Heart left ventricle (tissue), 13 donors: ENCODE measurements around the gene TRIM8.

Experiments
- POLR2A ChIP-seq, 2 donors: fragments of 450-650 bp; IDR thresholded peaks; one replicate each; pipeline ENCODE4 v1.6.1; 2017; ENCODE audit warnings: antibody characterized with exemption in 2 of 2, mild to moderate bottlenecking in 2 of 2, moderate library complexity in 2 of 2
- TF ChIP-seq, protein P1 (sequence below), 12 donors: fragments of 200-600 bp; sonication (generic) in 4 of 12; IDR thresholded peaks; one replicate each; pipeline versions ENCODE4 v1.5.0 to v1.8.0; 2018 to 2022; ENCODE audit warnings: antibody characterized with exemption in 12 of 12, mild to moderate bottlenecking in 5 of 12
- donor health status: ischemic (EF 13 %, LVEDD 7.1; RV severe dilation, severe dysfunction).
- donor health status: DM: no; HTN: yes; CAD: no.
- donor health status: DM: no; HTN: no; CAD: no.
- donor health status: ischemic (EF 25% LVEDD 6.9; RV normal size, moderate dysfunction).
- donor health status: ischemic (EF 25% LVEDD 5.7; RV mildly dilated, moderate dysfunction).
- donor health status: ischemic (EF 35%, LVEDD 5.7; RV mildly dilated, moderate dysfunction).
- donor health status: nonischemic (EF 11% LVEDD 7.7; RV severe dilation, severe dysfunction).
- donor health status: DM: yes; HTN: yes; CAD: no.
- donor health status: PGD.
- donor health status: ischemic (EF 29% LVEDD 5.4; RV normal size, mild dysfunction).
- donor health status: nonischemic (EF 23%, LVEDD 6.1; RV moderate dilation, normal function).

DNA sequence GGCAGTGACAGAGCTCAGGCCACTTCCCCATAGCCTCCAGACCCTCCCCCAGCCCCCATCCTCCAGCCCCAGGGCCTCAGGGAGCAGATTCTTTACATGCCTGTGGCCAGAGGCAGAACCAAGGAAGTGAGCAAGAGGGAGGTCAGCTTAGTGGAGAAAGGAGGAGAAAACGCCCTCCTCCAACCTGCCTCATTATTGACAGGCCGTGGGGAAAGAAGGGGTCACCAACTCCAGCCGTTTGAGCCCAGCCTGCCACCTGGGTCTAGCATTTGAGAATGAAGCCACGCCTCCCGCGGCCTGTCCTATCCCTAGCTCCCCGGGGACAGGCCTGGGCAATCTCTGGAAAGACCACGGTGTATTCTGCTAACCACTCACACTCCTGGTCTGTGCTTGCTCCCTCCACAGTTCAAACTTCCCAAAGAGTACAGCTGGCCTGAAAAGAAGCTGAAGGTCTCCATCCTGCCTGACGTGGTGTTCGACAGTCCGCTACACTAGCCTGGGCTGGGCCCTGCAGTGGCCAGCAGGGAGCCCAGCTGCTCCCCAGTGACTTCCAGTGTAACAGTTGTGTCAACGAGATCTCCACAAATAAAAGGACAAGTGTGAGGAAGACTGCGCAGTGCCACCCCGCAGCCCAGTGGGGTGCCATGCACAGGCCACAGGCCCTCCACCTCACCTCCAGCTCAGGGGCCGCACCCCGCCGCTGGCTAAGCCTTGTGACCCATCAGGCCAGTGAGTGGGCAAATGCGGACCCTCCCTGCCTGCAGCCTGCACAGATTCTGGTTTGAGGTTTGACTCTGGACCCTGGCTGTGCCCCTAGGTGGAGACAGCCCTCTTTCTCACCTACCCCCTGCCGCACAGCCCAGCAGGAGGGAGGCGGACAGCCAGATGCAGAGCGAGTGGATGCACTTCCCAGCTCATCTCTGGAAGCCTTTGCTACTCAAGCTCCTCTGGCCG, 14.3 kb upstream of the TRIM8 start:
- TF ChIP-seq, protein P1, sequence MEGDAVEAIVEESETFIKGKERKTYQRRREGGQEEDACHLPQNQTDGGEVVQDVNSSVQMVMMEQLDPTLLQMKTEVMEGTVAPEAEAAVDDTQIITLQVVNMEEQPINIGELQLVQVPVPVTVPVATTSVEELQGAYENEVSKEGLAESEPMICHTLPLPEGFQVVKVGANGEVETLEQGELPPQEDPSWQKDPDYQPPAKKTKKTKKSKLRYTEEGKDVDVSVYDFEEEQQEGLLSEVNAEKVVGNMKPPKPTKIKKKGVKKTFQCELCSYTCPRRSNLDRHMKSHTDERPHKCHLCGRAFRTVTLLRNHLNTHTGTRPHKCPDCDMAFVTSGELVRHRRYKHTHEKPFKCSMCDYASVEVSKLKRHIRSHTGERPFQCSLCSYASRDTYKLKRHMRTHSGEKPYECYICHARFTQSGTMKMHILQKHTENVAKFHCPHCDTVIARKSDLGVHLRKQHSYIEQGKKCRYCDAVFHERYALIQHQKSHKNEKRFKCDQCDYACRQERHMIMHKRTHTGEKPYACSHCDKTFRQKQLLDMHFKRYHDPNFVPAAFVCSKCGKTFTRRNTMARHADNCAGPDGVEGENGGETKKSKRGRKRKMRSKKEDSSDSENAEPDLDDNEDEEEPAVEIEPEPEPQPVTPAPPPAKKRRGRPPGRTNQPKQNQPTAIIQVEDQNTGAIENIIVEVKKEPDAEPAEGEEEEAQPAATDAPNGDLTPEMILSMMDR (IDR thresholded peaks at IDR 0.05) = no peak
- TF ChIP-seq POLR2A (IDR thresholded peaks at IDR 0.05) = no peak
